SK-N-MC (cell line): ENCODE measurements around the gene GNRH2.

Source experiments
- EZH2 ChIP-seq: fragments of 200-600 bp; sonication (generic); IDR thresholded peaks from one replicate; pipeline ENCODE4 v1.6.1; 2017; ENCODE audit warnings: antibody characterized with exemption
- FOXP2 ChIP-seq: optimal IDR thresholded peaks from 2 replicates; pipeline ENCODE3; 2011; ENCODE audit warnings: mild to moderate bottlenecking, moderate library complexity; ENCODE audit not compliant: insufficient read depth; ENCODE audit errors: extremely low read length, control extremely low read depth
- POLR2AphosphoS5 ChIP-seq: IDR thresholded peaks from 2 replicates; pipeline ENCODE4 v1.6.1; 2012; ENCODE audit warnings: mild to moderate bottlenecking, low read depth, low read length, borderline replicate concordance

DNA sequence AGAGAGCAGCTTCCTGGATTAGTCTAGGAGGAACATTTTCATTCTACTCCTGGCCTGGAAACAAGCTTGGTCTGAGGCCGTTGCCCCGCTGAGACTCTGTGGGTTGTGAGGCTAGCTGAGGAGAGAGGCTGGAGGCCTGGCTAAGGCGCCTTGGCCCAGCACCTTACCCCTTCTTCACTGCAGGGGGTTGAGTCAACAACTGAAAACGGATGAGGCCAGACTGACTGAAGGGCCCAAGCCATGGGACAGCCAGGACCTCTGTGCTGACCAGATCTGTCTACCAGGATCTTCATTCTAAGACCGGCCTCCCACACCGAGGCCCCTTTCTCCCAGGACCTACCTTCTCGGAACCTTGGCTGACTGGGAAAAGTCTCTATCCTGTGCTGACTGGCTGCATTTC is 44.6 kb downstream of the GNRH2 start:
- TF ChIP-seq POLR2AphosphoS5 = no peak
- TF ChIP-seq FOXP2 = no peak
- TF ChIP-seq EZH2 = no peak
